GM21526 (cell line): Measurements from ENCODE around the gene IPP.
A peak's percentile ranks its signal among the peaks of the same experiment; 100 is the strongest.
"Not testable (repeated sequence)": the region's sequence is repeated elsewhere in the genome, so short reads cannot be mapped to it uniquely, and the experiment has no call there.

Source experiments
- ATAC-seq: cut with Tn5 transposase; IDR thresholded peaks from one replicate; pipeline ENCODE4 v1.9.1; 2021; ENCODE audit warnings: moderate library complexity; ENCODE audit not compliant: unreplicated experiment, low FRiP score

IPP gene

GRCh38 chr1:45746922-45747321 lies 3.5 kb downstream of the IPP start:
- no peak for ATAC-seq

- ATAC-seq = not testable (repeated sequence)
These were observed 10.8 kb downstream of the IPP start for GRCh38 chr1:45739641-45740156.

GRCh38 chr1:45739137-45739536 lies 11.3 kb downstream of the IPP start:
- ATAC-seq = no peak

- no peak for ATAC-seq
These were observed 19.6 kb downstream of the IPP start for GRCh38 chr1:45730780-45731319.

GRCh38 chr1:45730075-45730779 lies 20.2 kb downstream of the IPP start:
- ATAC-seq = no peak

- not testable (repeated sequence) for ATAC-seq
These were observed 24.4 kb downstream of the IPP start for GRCh38 chr1:45726007-45726406.

GRCh38 chr1:45723248-45723930 lies 27.1 kb downstream of the IPP start:
- ATAC-seq = no peak

GRCh38 chr1:45722809-45723208 lies 27.6 kb downstream of the IPP start:
- ATAC-seq = no peak

- ATAC-seq = no peak
These were observed 29.2 kb downstream of the IPP start for GRCh38 chr1:45721207-45721606.

- no peak for ATAC-seq
These were observed 32.2 kb downstream of the IPP start for GRCh38 chr1:45718289-45718688.

- ATAC-seq = not testable (repeated sequence)
These were observed 33.1 kb downstream of the IPP start for GRCh38 chr1:45717386-45717785.

GRCh38 chr1:45716700-45717099 lies 33.8 kb downstream of the IPP start:
- no peak for ATAC-seq

GRCh38 chr1:45713711-45714110 lies 36.7 kb downstream of the IPP start:
- ATAC-seq = no peak

GRCh38 chr1:45704637-45705036 lies 45.8 kb downstream of the IPP start:
- ATAC-seq = no peak

- ATAC-seq = no peak
These were observed 55.6 kb downstream of the IPP start for GRCh38 chr1:45694823-45695222.

- not testable (repeated sequence) for ATAC-seq
These were observed 56.6 kb downstream of the IPP start for GRCh38 chr1:45693811-45694210.

GRCh38 chr1:45687754-45688740 lies 62.4 kb downstream of the IPP start, which contains the start of gene TMEM69:
TMEM69 (plus strand) TSS chr1:45688181; CDS start chr1:45691069, 2,888 bp downstream.
- ATAC-seq = peak; percentile 28

- peak; percentile 74 for ATAC-seq
These were observed 63.3 kb downstream of the IPP start for GRCh38 chr1:45687014-45687753.

- ATAC-seq = peak; percentile 43
These were observed 64.0 kb downstream of the IPP start, which contains the start of gene GPBP1L1 for GRCh38 chr1:45686288-45687013. GPBP1L1 (minus strand) TSS chr1:45686533; CDS start chr1:45659087, 27,446 bp downstream.
